ENCODE measurements around the gene MAML2. TPM values are rescaled to one million over a fixed set of nuclear protein-coding genes. Genes with fewer than 3 reads are reported as not detected.

The MAML2 gene
- polyA plus RNA-seq, 3 donors = 0.57 to 7.6 (median 1.2) TPM

- WGBS (ENCODE audit: insufficient coverage) = no CpG with 5 or more reads among the region's 2 CpGs
- Histone ChIP-seq H3K4me3 (replicated peaks in 1 of 3; ENCODE audit: low read depth in 2 of 3, low read length in 3 of 3) (no peak overlapping the region), H3K9me3 (replicated peaks in 1 of 2; ENCODE audit: control insufficient read depth in 1 of 2, insufficient read depth in 1 of 2, low read length in 2 of 2) (no peaks in the 10 kb centered on the region), H3K79me2 (ENCODE audit: insufficient read depth, low read length) (no peaks in the 10 kb centered on the region), H3K4me1 (ENCODE audit: control insufficient read depth in 1 of 2, insufficient read depth in 2 of 2, low read length in 2 of 2) (no peaks in the 10 kb centered on the region), H3K4me2 (replicated peaks; ENCODE audit: extremely low read depth, low read length, poor library complexity, severe bottlenecking) (no peak overlapping the region), H3K27me3 (ENCODE audit: control insufficient read depth in 2 of 2, insufficient read depth in 2 of 2, low read length in 2 of 2) (no peaks in the 10 kb centered on the region), H3K27ac (ENCODE audit: low read depth in 1 of 2, low read length in 2 of 2) (no peak overlapping the region), H4K20me1 (ENCODE audit: insufficient read depth, low read length) (peaks cover 32% of the 10 kb centered on the region), H3K9ac (ENCODE audit: insufficient read depth, low read length, poor library complexity, severe bottlenecking) (no peak overlapping the region), H2AFZ (ENCODE audit: insufficient read depth, low read depth, low read length, poor library complexity, severe bottlenecking) (no peak overlapping the region), H3K36me3 (replicated peaks in 1 of 2; ENCODE audit: control insufficient read depth in 1 of 2, insufficient read depth in 2 of 2, low read length in 2 of 2) (no peaks in the 10 kb centered on the region)
- no peaks in the 10 kb centered on the region for H3K9me3 Mint-ChIP-seq
- no peak for DNase-seq
- no peaks in the 10 kb centered on the region for H3K27me3 Mint-ChIP-seq (ENCODE audit: low read depth in 3 of 3)
- peaks cover 2% of the 10 kb centered on the region for H3K4me1 Mint-ChIP-seq
- H3K4me3 Mint-ChIP-seq = no peak overlapping the region
- H3K36me3 Mint-ChIP-seq = no peaks in the 10 kb centered on the region
- TF ChIP-seq CTCF (IDR thresholded peaks at IDR 0.05) = no peak
- H3K27ac Mint-ChIP-seq = no peak overlapping the region
- intact Hi-C loops (cut with micrococcal nuclease) = no loop called here
These were observed 316.7 kb downstream of the MAML2 start for GRCh38 chr11:96026310-96026709.

- WGBS (ENCODE audit: insufficient coverage) = no CpG with 5 or more reads among the region's 5 CpGs
These were observed 318.3 kb downstream of the MAML2 start for GRCh38 chr11:96024666-96025065.

More at GRCh38 chr11:96024666-96025065, 318.3 kb downstream of the MAML2 start:
- no peak overlapping the region for H3K4me3 Mint-ChIP-seq
- no peak overlapping the region for H3K27ac ChIP-seq (ENCODE audit: low read depth in 1 of 2, low read length in 2 of 2)
- no peaks in the 10 kb centered on the region for H3K36me3 ChIP-seq (replicated peaks in 1 of 2; ENCODE audit: control insufficient read depth in 1 of 2, insufficient read depth in 2 of 2, low read length in 2 of 2)
- H3K27me3 Mint-ChIP-seq (ENCODE audit: low read depth in 3 of 3) = no peaks in the 10 kb centered on the region
- no peaks in the 10 kb centered on the region for H3K9me3 ChIP-seq (replicated peaks in 1 of 2; ENCODE audit: control insufficient read depth in 1 of 2, insufficient read depth in 1 of 2, low read length in 2 of 2)
- peaks cover 32% of the 10 kb centered on the region for H4K20me1 ChIP-seq (ENCODE audit: insufficient read depth, low read length)
- H3K9me3 Mint-ChIP-seq = no peaks in the 10 kb centered on the region
- no peak for DNase-seq
- peak overlapping the region in 1 of 7 donors; percentile 43 for H3K27ac Mint-ChIP-seq
- H3K4me3 ChIP-seq (replicated peaks in 1 of 3; ENCODE audit: low read depth in 2 of 3, low read length in 3 of 3) = no peak overlapping the region
- no peak overlapping the region for H2AFZ ChIP-seq (ENCODE audit: insufficient read depth, low read depth, low read length, poor library complexity, severe bottlenecking)
- H3K36me3 Mint-ChIP-seq = no peaks in the 10 kb centered on the region
- H3K9ac ChIP-seq (ENCODE audit: insufficient read depth, low read length, poor library complexity, severe bottlenecking) = no peak overlapping the region
- H3K4me1 Mint-ChIP-seq = peaks cover 2% of the 10 kb centered on the region
- intact Hi-C loops (cut with micrococcal nuclease) = no loop called here
- no peaks in the 10 kb centered on the region for H3K79me2 ChIP-seq (ENCODE audit: insufficient read depth, low read length)
- H3K4me1 ChIP-seq (ENCODE audit: control insufficient read depth in 1 of 2, insufficient read depth in 2 of 2, low read length in 2 of 2) = no peaks in the 10 kb centered on the region
- no peak overlapping the region for H3K4me2 ChIP-seq (replicated peaks; ENCODE audit: extremely low read depth, low read length, poor library complexity, severe bottlenecking)
- no peak for TF ChIP-seq CTCF (IDR thresholded peaks at IDR 0.05)
- H3K27me3 ChIP-seq (ENCODE audit: control insufficient read depth in 2 of 2, insufficient read depth in 2 of 2, low read length in 2 of 2) = no peaks in the 10 kb centered on the region
